ENCODE measurements around the gene MRPL20. TPM values are rescaled to one million over a fixed set of nuclear protein-coding genes. Genes with fewer than 3 reads are reported as not detected.

Gene MRPL20
- total and polyA plus RNA-seq, 4 donors: 47.8 to 170 (median 74.0) TPM

- H3K27ac ChIP-seq (ENCODE audit: low read depth in 1 of 2, low read length in 2 of 2): no peak overlapping the region
- 39% methylated on average over 13 of the region's 13 CpGs for WGBS
Observed at GRCh38 chr1:1361982-1362423, 45.1 kb downstream of the MRPL20 start.

More at GRCh38 chr1:1361982-1362423, 45.1 kb downstream of the MRPL20 start:
- TF ChIP-seq YY1 (IDR thresholded peaks at IDR 0.05): no peak
- TF ChIP-seq REST (IDR thresholded peaks at IDR 0.05): no peak
- TF ChIP-seq FOXA1 (IDR thresholded peaks at IDR 0.05): no peak
- no peak for TF ChIP-seq ATF3 (IDR thresholded peaks at IDR 0.05)
- TF ChIP-seq JUND (IDR thresholded peaks at IDR 0.05): no peak
- no peak for TF ChIP-seq NR2F2 (IDR thresholded peaks at IDR 0.05)
- no peak for TF ChIP-seq MAX (IDR thresholded peaks at IDR 0.05)
- no peak for TF ChIP-seq GABPA (IDR thresholded peaks at IDR 0.05 in 1 of 2, conservative IDR thresholded peaks at IDR 0.05 in 1 of 2)
- TF ChIP-seq HNF4A (conservative IDR thresholded peaks at IDR 0.05): no peak
- TF ChIP-seq TAF1 (conservative IDR thresholded peaks at IDR 0.05): no peak
- TF ChIP-seq SP1 (IDR thresholded peaks at IDR 0.05): no peak
- no peak for TF ChIP-seq CTCF (IDR thresholded peaks at IDR 0.05; ENCODE audit: low read depth, low read length, missing input control)
- TF ChIP-seq RAD21 (IDR thresholded peaks at IDR 0.05): no peak
- TF ChIP-seq RXRA (IDR thresholded peaks at IDR 0.05): no peak
- no peak for TF ChIP-seq FOXA2 (IDR thresholded peaks at IDR 0.05)
- Histone ChIP-seq H3K27me3 (ENCODE audit: control insufficient read depth in 4 of 4, insufficient read depth in 4 of 4, low read length in 3 of 4) (no peaks in the 10 kb centered on the region), H3K36me3 (ENCODE audit: control insufficient read depth in 4 of 4, insufficient read depth in 3 of 4, low read depth in 1 of 4, low read length in 3 of 4) (no peaks in the 10 kb centered on the region), H3K4me3 (ENCODE audit: low read depth in 1 of 3, low read length in 3 of 3) (no peak overlapping the region), H3K9ac (ENCODE audit: low read depth in 1 of 2, low read length in 2 of 2) (no peak overlapping the region), H3K4me1 (ENCODE audit: control insufficient read depth in 4 of 4, insufficient read depth in 4 of 4, low read length in 3 of 4) (no peaks in the 10 kb centered on the region), H3K9me3 (ENCODE audit: control insufficient read depth in 4 of 4, low read length in 3 of 4) (no peaks in the 10 kb centered on the region)
- DNase-seq (ENCODE audit: low spot score): no peak

Data from liver (tissue), 9 donors.